AG04450 (cell line): ENCODE results near the gene ORM1. TPM values are rescaled to one million over a fixed set of nuclear protein-coding genes. Genes with fewer than 3 reads are reported as not detected.

Experiments used
- CTCF ChIA-PET: fragments of 300-600, 350-600 bp; formaldehyde crosslinking; extraction: SDS; loops from one replicate; lab custom pipeline; 2022; ENCODE audit warnings: antibody characterized with exemption, inconsistent platforms; lab: Charles Lee
- POLR2A ChIA-PET: fragments of 350-600 bp; formaldehyde crosslinking; extraction: SDS; loops from one replicate; lab custom pipeline; 2021; ENCODE audit warnings: antibody characterized with exemption, inconsistent platforms; lab: Yijun Ruan, JAX
- DNase-seq: peaks from one replicate; pipeline ENCODE4 v3.0.0-alpha.2; 2011; ENCODE audit warnings: low read depth, low spot score
- H3K27ac ChIP-seq: one replicate; pipeline ENCODE4 v1.5.1; 2012; ENCODE audit warnings: low read depth, low read length, control low read depth
- H3K27me3 ChIP-seq: one replicate; pipeline ENCODE4 v1.6.0; 2012; ENCODE audit warnings: low read length; ENCODE audit not compliant: control insufficient read depth, insufficient read depth
- H3K4me3 ChIP-seq: 2 replicates; pipeline ENCODE4 v1.5.1; 2011; ENCODE audit warnings: mild to moderate bottlenecking, low read depth, low read length, control low read depth
- H3K9me3 ChIP-seq: 2 replicates; pipeline ENCODE4 v1.5.1; 2012; ENCODE audit warnings: low read length; ENCODE audit not compliant: control insufficient read depth, insufficient read depth
- polyA plus RNA-seq: library from polyadenylated mRNA; depleted of rRNA; stranded (reverse); fragments of >200 nt; gene quantifications from 2 replicates; pipeline ENCODE4 v1.2.3, GENCODE V29; 2011
- TF ChIP-seq, protein P1 (sequence below): IDR thresholded peaks from 2 replicates; pipeline ENCODE4 v1.5.1; 2011; ENCODE audit warnings: low read depth, low read length, control low read depth, inconsistent platforms

ORM1 gene
- polyA plus RNA-seq, 1 experiment, result 0.17 TPM

- Histone ChIP-seq H3K9me3 (no peaks in the 10 kb centered on the region; the same call in 1 of the 2 replicates), H3K27me3 (no peaks in the 10 kb centered on the region), H3K4me3 (no peak overlapping the region), H3K27ac (no peak overlapping the region)
- no peak for DNase-seq
- TF ChIP-seq, protein P1, sequence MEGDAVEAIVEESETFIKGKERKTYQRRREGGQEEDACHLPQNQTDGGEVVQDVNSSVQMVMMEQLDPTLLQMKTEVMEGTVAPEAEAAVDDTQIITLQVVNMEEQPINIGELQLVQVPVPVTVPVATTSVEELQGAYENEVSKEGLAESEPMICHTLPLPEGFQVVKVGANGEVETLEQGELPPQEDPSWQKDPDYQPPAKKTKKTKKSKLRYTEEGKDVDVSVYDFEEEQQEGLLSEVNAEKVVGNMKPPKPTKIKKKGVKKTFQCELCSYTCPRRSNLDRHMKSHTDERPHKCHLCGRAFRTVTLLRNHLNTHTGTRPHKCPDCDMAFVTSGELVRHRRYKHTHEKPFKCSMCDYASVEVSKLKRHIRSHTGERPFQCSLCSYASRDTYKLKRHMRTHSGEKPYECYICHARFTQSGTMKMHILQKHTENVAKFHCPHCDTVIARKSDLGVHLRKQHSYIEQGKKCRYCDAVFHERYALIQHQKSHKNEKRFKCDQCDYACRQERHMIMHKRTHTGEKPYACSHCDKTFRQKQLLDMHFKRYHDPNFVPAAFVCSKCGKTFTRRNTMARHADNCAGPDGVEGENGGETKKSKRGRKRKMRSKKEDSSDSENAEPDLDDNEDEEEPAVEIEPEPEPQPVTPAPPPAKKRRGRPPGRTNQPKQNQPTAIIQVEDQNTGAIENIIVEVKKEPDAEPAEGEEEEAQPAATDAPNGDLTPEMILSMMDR, result no peak
- POLR2A ChIA-PET, result no interaction called here
- CTCF ChIA-PET, result interaction anchor here (1.0 kb wide), 1 partner anchor 136 kb away, joined by 3 read pairs; no protein-coding TSS in a partner anchor
These were observed 27.9 kb downstream of the ORM1 start for GRCh38 chr9:114350636-114351401.

- ChIA-PET CTCF (no interaction called here), POLR2A (no interaction called here)
- H3K27ac ChIP-seq, result no peak overlapping the region
- no peak overlapping the region for H3K4me3 ChIP-seq
- TF ChIP-seq, protein P1, result no peak
- H3K27me3 ChIP-seq, result no peaks in the 10 kb centered on the region
- no peak for DNase-seq
- H3K9me3 ChIP-seq, result no peaks in the 10 kb centered on the region; the same call in 1 of the 2 replicates
These were observed 29.0 kb downstream of the ORM1 start for GRCh38 chr9:114351932-114352331.

DNA sequence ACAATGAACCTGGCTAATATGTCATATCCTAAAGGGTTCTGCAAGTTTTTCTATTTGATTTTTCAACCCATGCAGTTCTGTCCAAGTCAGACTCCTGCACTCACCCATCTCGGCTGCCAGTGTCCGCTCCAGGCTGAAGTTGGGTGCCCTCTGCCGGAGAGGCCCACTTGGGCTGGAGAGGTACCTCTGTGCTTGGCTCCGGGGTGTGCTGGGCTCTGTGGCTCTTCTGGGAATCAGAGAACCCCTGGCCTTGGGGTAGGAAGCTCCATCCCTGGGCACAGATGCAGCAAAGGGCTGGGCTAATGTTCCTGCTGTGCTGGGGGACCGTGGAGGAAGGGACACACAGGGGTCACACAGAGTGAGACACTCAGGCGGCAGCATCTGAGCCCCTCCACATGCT lies 32.9 kb downstream of the ORM1 start:
- POLR2A ChIA-PET, result no interaction called here
- no peak overlapping the region for H3K27ac ChIP-seq
- DNase-seq, result no peak
- CTCF ChIA-PET, result no interaction called here
- TF ChIP-seq, protein P1, result no peak
- H3K4me3 ChIP-seq, result no peak overlapping the region
- no peaks in the 10 kb centered on the region; the same call in 1 of the 2 replicates for H3K9me3 ChIP-seq
- H3K27me3 ChIP-seq, result no peaks in the 10 kb centered on the region

- H3K9me3 ChIP-seq, result no peaks in the 10 kb centered on the region; the same call in 1 of the 2 replicates
- DNase-seq, result no peak
- TF ChIP-seq, protein P1, result no peak
- ChIA-PET POLR2A (no interaction called here), CTCF (no interaction called here)
- H3K27ac ChIP-seq, result no peak overlapping the region
- H3K27me3 ChIP-seq, result no peaks in the 10 kb centered on the region
- no peak overlapping the region for H3K4me3 ChIP-seq
These were observed 33.9 kb downstream of the ORM1 start for GRCh38 chr9:114356792-114357191.

GRCh38 chr9:114357360-114357759 lies 34.5 kb downstream of the ORM1 start:
- no peaks in the 10 kb centered on the region for H3K27me3 ChIP-seq
- ChIA-PET POLR2A (no interaction called here), CTCF (no interaction called here)
- no peaks in the 10 kb centered on the region; the same call in 1 of the 2 replicates for H3K9me3 ChIP-seq
- TF ChIP-seq, protein P1, result no peak
- no peak for DNase-seq
- H3K27ac ChIP-seq, result no peak overlapping the region
- H3K4me3 ChIP-seq, result no peak overlapping the region
